Progenitor cell of endocrine pancreas (in vitro differentiated cells): Measurements from ENCODE around the gene MIER2. TPM values are rescaled to one million over a fixed set of nuclear protein-coding genes. Genes with fewer than 3 reads are reported as not detected.

Experiments
- DNase-seq: peaks from one replicate; pipeline ENCODE4 v3.0.0; 2021; ENCODE audit warnings: low spot score; ENCODE audit not compliant: unreplicated experiment
- H3K27ac Mint-ChIP-seq: 2 replicates; pipeline ENCODE4 v1.8.0; 2021; ENCODE audit warnings: mild to moderate bottlenecking, moderate library complexity, mixed read lengths
- H3K27me3 Mint-ChIP-seq: 2 replicates; pipeline ENCODE4 v1.8.0; 2021; ENCODE audit warnings: mixed read lengths
- H3K36me3 Mint-ChIP-seq: 2 replicates; pipeline ENCODE4 v1.8.0; 2022; ENCODE audit warnings: mixed read lengths; ENCODE audit not compliant: insufficient read depth
- H3K4me1 Mint-ChIP-seq: 2 replicates; pipeline ENCODE4 v1.8.0; 2021; ENCODE audit warnings: low read depth, mixed read lengths
- H3K4me3 Mint-ChIP-seq: 2 replicates; pipeline ENCODE4 v1.8.0; 2021; ENCODE audit warnings: low read depth, mild to moderate bottlenecking, moderate library complexity, mixed read lengths
- H3K9me3 Mint-ChIP-seq: 2 replicates; pipeline ENCODE4 v1.8.0; 2021; ENCODE audit warnings: low read depth, mixed read lengths
- total RNA-seq: library from RNA; stranded (reverse); gene quantifications from 2 replicates; pipeline ENCODE4 v1.2.1, GENCODE V29; 2021
- TF ChIP-seq, protein P1 (sequence below): fragments of 200-600 bp; sonication (generic); IDR thresholded peaks from one replicate; pipeline ENCODE4 v1.5.0; 2021; ENCODE audit warnings: antibody characterized with exemption, mild to moderate bottlenecking; ENCODE audit not compliant: unreplicated experiment

Gene MIER2
- total RNA-seq, 1 donor from 2014 or later, result 46.7 TPM

DNA sequence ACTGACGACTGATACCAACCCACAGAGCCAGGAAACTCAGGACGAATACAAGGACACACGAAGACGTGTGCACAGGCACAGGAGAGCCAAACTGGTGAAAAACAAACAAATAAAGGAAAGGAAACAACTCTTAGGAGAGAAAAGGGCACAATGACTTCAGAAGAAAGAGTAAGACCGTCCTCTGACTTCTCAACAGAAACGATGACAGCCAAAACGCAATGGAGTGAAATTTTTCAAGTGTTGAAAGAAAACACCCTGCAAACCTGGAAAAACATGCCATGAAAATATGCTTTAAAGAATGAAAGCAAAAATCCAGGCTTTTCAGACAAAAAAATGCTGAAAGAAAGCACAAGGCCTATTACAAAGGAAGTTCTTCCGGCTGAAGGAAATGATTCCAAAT is 28.8 kb downstream of the MIER2 start:
- no peaks in the 10 kb centered on the region for H3K27me3 Mint-ChIP-seq
- peaks cover 44% of the 10 kb centered on the region for H3K36me3 Mint-ChIP-seq
- peak overlapping the region; percentile 51 for H3K27ac Mint-ChIP-seq
- H3K4me3 Mint-ChIP-seq, result no peak overlapping the region
- H3K4me1 Mint-ChIP-seq, result no peaks in the 10 kb centered on the region
- TF ChIP-seq, protein P1, sequence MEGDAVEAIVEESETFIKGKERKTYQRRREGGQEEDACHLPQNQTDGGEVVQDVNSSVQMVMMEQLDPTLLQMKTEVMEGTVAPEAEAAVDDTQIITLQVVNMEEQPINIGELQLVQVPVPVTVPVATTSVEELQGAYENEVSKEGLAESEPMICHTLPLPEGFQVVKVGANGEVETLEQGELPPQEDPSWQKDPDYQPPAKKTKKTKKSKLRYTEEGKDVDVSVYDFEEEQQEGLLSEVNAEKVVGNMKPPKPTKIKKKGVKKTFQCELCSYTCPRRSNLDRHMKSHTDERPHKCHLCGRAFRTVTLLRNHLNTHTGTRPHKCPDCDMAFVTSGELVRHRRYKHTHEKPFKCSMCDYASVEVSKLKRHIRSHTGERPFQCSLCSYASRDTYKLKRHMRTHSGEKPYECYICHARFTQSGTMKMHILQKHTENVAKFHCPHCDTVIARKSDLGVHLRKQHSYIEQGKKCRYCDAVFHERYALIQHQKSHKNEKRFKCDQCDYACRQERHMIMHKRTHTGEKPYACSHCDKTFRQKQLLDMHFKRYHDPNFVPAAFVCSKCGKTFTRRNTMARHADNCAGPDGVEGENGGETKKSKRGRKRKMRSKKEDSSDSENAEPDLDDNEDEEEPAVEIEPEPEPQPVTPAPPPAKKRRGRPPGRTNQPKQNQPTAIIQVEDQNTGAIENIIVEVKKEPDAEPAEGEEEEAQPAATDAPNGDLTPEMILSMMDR, result no peak
- peaks cover 7% of the 10 kb centered on the region for H3K9me3 Mint-ChIP-seq
- DNase-seq, result no peak

- Mint-ChIP-seq H3K4me3 (no peak overlapping the region), H3K36me3 (peaks cover 33% of the 10 kb centered on the region), H3K9me3 (peaks cover 5% of the 10 kb centered on the region), H3K27ac (no peak overlapping the region), H3K27me3 (no peaks in the 10 kb centered on the region), H3K4me1 (no peaks in the 10 kb centered on the region)
- TF ChIP-seq, protein P1, result no peak
- no peak for DNase-seq
These were observed 30.4 kb downstream of the MIER2 start for GRCh38 chr19:313988-314815.

GRCh38 chr19:313169-313987 is 31.2 kb downstream of the MIER2 start:
- no peak overlapping the region for H3K4me3 Mint-ChIP-seq
- no peak overlapping the region for H3K27ac Mint-ChIP-seq
- peaks cover 29% of the 10 kb centered on the region for H3K36me3 Mint-ChIP-seq

DNA sequence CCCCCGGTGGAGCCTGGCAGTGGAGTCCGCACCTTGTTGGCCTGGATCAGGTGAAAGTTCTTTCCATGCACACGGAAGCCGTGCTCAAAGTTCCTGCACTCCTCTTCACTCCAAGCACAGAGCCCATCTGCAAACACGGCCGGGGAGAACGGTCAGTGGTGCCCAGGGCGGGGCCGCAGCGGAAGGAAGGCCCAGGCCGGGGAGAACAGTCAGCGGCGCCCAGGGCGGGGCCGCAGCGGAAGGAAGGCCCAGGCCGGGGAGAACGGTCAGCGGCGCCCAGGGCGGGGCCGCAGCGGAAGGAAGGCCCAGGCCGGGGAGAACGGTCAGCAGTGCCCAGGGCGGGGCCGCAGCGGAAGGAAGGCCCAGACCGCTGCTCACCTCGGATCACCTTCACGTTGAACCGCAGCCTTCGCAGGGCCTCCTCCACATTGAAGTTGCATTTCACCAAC is 32.8 kb downstream of the MIER2 start:
- no peak for DNase-seq
- no peaks in the 10 kb centered on the region for H3K4me1 Mint-ChIP-seq
- peaks cover 19% of the 10 kb centered on the region for H3K36me3 Mint-ChIP-seq
- H3K27ac Mint-ChIP-seq, result no peak overlapping the region
- H3K27me3 Mint-ChIP-seq, result no peaks in the 10 kb centered on the region
- H3K9me3 Mint-ChIP-seq, result no peaks in the 10 kb centered on the region
- no peak overlapping the region for H3K4me3 Mint-ChIP-seq
- TF ChIP-seq, protein P1, result no peak

More at GRCh38 chr19:313169-313987, 31.2 kb downstream of the MIER2 start:
- TF ChIP-seq, protein P1, result no peak
- no peak for DNase-seq
- no peaks in the 10 kb centered on the region for H3K4me1 Mint-ChIP-seq
- no peaks in the 10 kb centered on the region for H3K27me3 Mint-ChIP-seq
- peaks cover 3% of the 10 kb centered on the region for H3K9me3 Mint-ChIP-seq

DNA sequence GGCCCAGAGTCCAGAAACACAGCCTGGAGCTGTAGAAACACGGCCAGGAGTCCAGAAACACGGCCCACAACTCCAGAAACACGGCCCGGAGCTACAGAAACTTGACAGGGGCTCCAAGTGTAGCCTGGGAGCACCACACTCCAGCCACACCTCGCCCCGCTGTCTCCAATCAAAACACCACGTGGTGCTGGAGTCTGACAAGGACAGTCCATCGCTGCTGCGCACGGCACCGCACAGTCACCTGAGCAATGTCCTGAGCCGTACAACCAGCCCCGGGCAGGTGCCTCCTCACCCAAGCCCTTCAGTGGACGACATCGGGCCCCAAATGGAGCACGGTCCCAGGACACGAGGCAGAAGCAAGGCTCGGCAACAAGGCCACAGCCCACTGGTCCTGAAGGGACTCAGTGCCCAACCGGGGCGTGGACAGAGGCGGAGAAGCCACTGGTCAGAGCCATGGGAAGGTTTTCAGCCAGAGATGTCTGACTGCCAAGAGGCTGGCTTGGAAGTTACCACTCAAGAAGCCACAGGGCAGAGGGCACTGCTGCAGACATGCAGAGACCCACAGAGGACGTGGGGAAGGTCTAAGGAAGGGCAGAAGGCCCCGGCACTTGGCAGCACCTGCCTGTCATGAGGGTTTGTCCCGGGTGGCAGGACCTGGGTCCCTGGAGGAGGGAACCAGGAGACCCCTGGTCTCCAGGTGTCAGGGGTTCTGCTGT is 33.7 kb downstream of the MIER2 start:
- H3K4me3 Mint-ChIP-seq, result no peak overlapping the region
- no peaks in the 10 kb centered on the region for H3K9me3 Mint-ChIP-seq
- H3K27ac Mint-ChIP-seq, result no peak overlapping the region
- TF ChIP-seq, protein P1, result no peak
- no peaks in the 10 kb centered on the region for H3K27me3 Mint-ChIP-seq
- no peaks in the 10 kb centered on the region for H3K4me1 Mint-ChIP-seq
- DNase-seq, result no peak
- H3K36me3 Mint-ChIP-seq, result peaks cover 14% of the 10 kb centered on the region
